ENCODE data around the gene ZNRD2.

- TF ChIP-seq, protein P1, sequence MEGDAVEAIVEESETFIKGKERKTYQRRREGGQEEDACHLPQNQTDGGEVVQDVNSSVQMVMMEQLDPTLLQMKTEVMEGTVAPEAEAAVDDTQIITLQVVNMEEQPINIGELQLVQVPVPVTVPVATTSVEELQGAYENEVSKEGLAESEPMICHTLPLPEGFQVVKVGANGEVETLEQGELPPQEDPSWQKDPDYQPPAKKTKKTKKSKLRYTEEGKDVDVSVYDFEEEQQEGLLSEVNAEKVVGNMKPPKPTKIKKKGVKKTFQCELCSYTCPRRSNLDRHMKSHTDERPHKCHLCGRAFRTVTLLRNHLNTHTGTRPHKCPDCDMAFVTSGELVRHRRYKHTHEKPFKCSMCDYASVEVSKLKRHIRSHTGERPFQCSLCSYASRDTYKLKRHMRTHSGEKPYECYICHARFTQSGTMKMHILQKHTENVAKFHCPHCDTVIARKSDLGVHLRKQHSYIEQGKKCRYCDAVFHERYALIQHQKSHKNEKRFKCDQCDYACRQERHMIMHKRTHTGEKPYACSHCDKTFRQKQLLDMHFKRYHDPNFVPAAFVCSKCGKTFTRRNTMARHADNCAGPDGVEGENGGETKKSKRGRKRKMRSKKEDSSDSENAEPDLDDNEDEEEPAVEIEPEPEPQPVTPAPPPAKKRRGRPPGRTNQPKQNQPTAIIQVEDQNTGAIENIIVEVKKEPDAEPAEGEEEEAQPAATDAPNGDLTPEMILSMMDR (IDR thresholded peaks at IDR 0.05; ENCODE audit: low read length): no peak
- TF ChIP-seq EZH2phosphoT487 (IDR thresholded peaks at IDR 0.05; ENCODE audit: low read length) (no peak), EZH2 (optimal IDR thresholded peaks at IDR 0.05; ENCODE audit: low read depth, low read length) (no peak)
Observed at GRCh38 chr11:65586247-65586630, 16.0 kb downstream of the ZNRD2 start.
